Ishikawa (cell line): ENCODE measurements around the gene MARCHF11.

Source experiments
- CREB1 ChIP-seq: IDR thresholded peaks from 2 replicates; pipeline ENCODE4 v1.6.1; 2012; ENCODE audit warnings: low read depth
- RAD21 ChIP-seq: IDR thresholded peaks from 2 replicates; pipeline ENCODE4 v1.6.1; 2012; ENCODE audit warnings: low read depth
- ZBTB7A ChIP-seq: IDR thresholded peaks from 2 replicates; pipeline ENCODE4 v1.6.1; 2012; ENCODE audit warnings: low read depth
- TF ChIP-seq, protein P1 (sequence below): IDR thresholded peaks from 2 replicates; pipeline ENCODE4 v1.6.1; 2012

DNA sequence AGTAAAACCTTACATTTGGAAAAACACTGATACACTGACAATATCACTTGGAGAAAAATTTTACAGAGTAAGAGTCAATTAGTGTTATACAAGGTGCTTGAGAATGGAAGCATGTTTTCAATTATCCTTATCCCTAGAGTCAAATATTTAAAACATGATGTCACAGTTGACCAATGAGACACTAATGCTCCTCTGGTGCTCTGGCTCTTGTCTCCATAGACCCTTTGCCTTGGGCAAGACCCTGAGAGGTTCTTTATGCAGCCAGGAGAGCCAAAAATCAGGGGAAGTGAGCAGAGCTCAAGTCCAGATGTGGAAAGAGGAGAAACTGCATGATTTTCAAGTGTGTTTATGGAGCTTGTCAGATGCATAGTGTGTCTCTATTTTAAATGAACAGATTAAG, 153.9 kb downstream of the MARCHF11 start:
- TF ChIP-seq, protein P1, sequence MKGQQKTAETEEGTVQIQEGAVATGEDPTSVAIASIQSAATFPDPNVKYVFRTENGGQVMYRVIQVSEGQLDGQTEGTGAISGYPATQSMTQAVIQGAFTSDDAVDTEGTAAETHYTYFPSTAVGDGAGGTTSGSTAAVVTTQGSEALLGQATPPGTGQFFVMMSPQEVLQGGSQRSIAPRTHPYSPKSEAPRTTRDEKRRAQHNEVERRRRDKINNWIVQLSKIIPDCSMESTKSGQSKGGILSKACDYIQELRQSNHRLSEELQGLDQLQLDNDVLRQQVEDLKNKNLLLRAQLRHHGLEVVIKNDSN = no peak
- TF ChIP-seq ZBTB7A (no peak), RAD21 (no peak), CREB1 (no peak)
